Stimulated activated CD4-positive, alpha-beta T cell treated with anti-CD3 and anti-CD28 coated beads, Interleukin-15, amount 100 ng/mL, for 24 hours (primary cell): Measurements from ENCODE around the gene FOXN3.

Source experiments
- DNase-seq: peaks from one replicate; pipeline ENCODE4 v3.0.0-alpha.2; 2020

FOXN3 gene

GRCh38 chr14:89407856-89408255 lies 9.2 kb downstream of the FOXN3 start:
- DNase-seq, result no peak

- DNase-seq, result no peak
Observed at GRCh38 chr14:89406941-89407340, 10.1 kb downstream of the FOXN3 start.

GRCh38 chr14:89406361-89406760 lies 10.7 kb downstream of the FOXN3 start:
- DNase-seq, result no peak

GRCh38 chr14:89405712-89406111 lies 11.3 kb downstream of the FOXN3 start:
- no peak for DNase-seq

- no peak for DNase-seq
Observed at GRCh38 chr14:89402363-89402762, 14.7 kb downstream of the FOXN3 start.

GRCh38 chr14:89401761-89402160 lies 15.3 kb downstream of the FOXN3 start:
- DNase-seq, result no peak

GRCh38 chr14:89401241-89401640 lies 15.8 kb downstream of the FOXN3 start:
- no peak for DNase-seq

GRCh38 chr14:89400529-89400928 lies 16.5 kb downstream of the FOXN3 start:
- DNase-seq, result no peak

- DNase-seq, result no peak
Observed at GRCh38 chr14:89399594-89400068, 17.4 kb downstream of the FOXN3 start.

GRCh38 chr14:89399157-89399556 lies 17.9 kb downstream of the FOXN3 start:
- DNase-seq, result no peak

GRCh38 chr14:89397569-89398230 lies 19.3 kb downstream of the FOXN3 start:
- DNase-seq, result no peak

- DNase-seq, result no peak
Observed at GRCh38 chr14:89394972-89395371, 22.1 kb downstream of the FOXN3 start.

GRCh38 chr14:89393222-89393745 lies 23.7 kb downstream of the FOXN3 start:
- DNase-seq, result no peak

- no peak for DNase-seq
Observed at GRCh38 chr14:89392181-89392580, 24.9 kb downstream of the FOXN3 start.

GRCh38 chr14:89391556-89391955 lies 25.5 kb downstream of the FOXN3 start:
- no peak for DNase-seq

GRCh38 chr14:89391123-89391522 lies 25.9 kb downstream of the FOXN3 start:
- no peak for DNase-seq

- no peak for DNase-seq
Observed at GRCh38 chr14:89388853-89389252, 28.2 kb downstream of the FOXN3 start.

GRCh38 chr14:89387922-89388685 lies 28.9 kb downstream of the FOXN3 start:
- DNase-seq, result no peak

- DNase-seq, result no peak
Observed at GRCh38 chr14:89386212-89386886, 30.7 kb downstream of the FOXN3 start.

- no peak for DNase-seq
Observed at GRCh38 chr14:89384636-89385035, 32.4 kb downstream of the FOXN3 start.

- DNase-seq, result no peak
Observed at GRCh38 chr14:89384023-89384422, 33.0 kb downstream of the FOXN3 start.

- no peak for DNase-seq
Observed at GRCh38 chr14:89382901-89383845, 33.9 kb downstream of the FOXN3 start.
